Lower leg skin (tissue), 4 donors: Measurements from ENCODE around the gene NINJ2. TPM values are rescaled to one million over a fixed set of nuclear protein-coding genes. Genes with fewer than 3 reads are reported as not detected.

Experiments
- DNase-seq, 2 donors: peaks; one replicate each; pipeline ENCODE4 v3.0.0-alpha.2; 2019; ENCODE audit warnings: low spot score in 2 of 2
- H3K4me3 ChIP-seq: fragments of 200-600 bp; sonication (generic); 2 replicates; pipeline ENCODE4 v1.5.1; 2017; ENCODE audit warnings: mild to moderate bottlenecking, low read depth; ENCODE audit not compliant: poor library complexity, severe bottlenecking
- CTCF ChIP-seq, 3 donors: fragments of 450-650 bp; IDR thresholded peaks; one replicate each; pipeline ENCODE4 v1.5.1; 2016; ENCODE audit warnings: antibody characterized with exemption in 3 of 3, mild to moderate bottlenecking in 3 of 3, moderate library complexity in 2 of 3
- POLR2A ChIP-seq, 2 donors: fragments of 450-650 bp; IDR thresholded peaks; one replicate each; pipeline ENCODE4 v1.6.1; 2016 to 2017; ENCODE audit warnings: antibody characterized with exemption in 2 of 2, mild to moderate bottlenecking in 1 of 2, moderate library complexity in 1 of 2
- WGBS, 2 donors: methylation state at CpG; one replicate each; pipeline ENCODE4 v1.1.5; 2018; 5-methylcytosine and 5-hydroxymethylcytosine counted together
- intact Hi-C: fragments of 100-400 bp; cut with DNase I; formaldehyde crosslinking; loops from one replicate; pipeline ENCODE4 v1.15.0; 2023; ENCODE audit warnings: low total_unique reads
- total RNA-seq, 4 donors: library from RNA; depleted of rRNA; stranded (reverse); fragments of >200 nt; gene quantifications; one replicate each; pipeline ENCODE4 v1.1.0, GENCODE V29; 2016

The NINJ2 gene
- total RNA-seq, 4 donors from 2014 or later, result 4.5 to 30.8 (median 11.5) TPM

GRCh38 chr12:563250-563781 is 99.9 kb downstream of the NINJ2 start:
- intact Hi-C loops, result loop anchor here (10.0 kb wide), 2 partner anchors 391 to 1021 kb away; no protein-coding TSS in a partner anchor
- H3K4me3 ChIP-seq, result no peak overlapping the region
- no peak for DNase-seq
- TF ChIP-seq POLR2A (IDR thresholded peaks at IDR 0.05) (no peak), CTCF (IDR thresholded peaks at IDR 0.05) (no peak)
- 68 to 69% methylated on average over 8 of the region's 8 CpGs for WGBS, 2 donors

DNA sequence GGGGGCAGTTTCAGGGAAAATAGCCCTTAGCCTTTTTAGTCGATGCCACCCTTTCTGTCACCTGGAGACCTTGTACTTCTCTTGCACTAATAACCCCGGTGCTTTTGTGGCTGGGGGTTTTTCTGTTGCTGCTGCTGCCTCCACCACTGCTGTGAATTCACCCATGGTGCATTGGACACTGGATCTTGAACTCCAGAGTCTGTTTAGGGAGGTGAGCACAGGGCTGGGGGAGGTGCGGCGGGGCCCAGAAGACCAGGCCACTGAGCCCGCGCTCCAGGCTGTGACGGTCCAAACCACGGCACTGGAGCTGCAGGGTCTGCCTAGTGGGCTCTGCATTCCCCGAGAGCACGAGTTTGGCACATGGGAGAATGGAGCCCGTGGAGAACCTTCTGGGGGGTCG is 100.6 kb downstream of the NINJ2 start:
- WGBS, 2 donors, result 85 to 86% methylated on average over 10 to 12 of the region's 12 CpGs
- no peak for TF ChIP-seq POLR2A (IDR thresholded peaks at IDR 0.05)
- no peak for TF ChIP-seq CTCF (IDR thresholded peaks at IDR 0.05)
- intact Hi-C loops, result loop anchor here (10.0 kb wide), 2 partner anchors 392 to 1022 kb away; no protein-coding TSS in a partner anchor
- H3K4me3 ChIP-seq, result no peak overlapping the region
- DNase-seq, result no peak

GRCh38 chr12:561908-562593 is 101.2 kb downstream of the NINJ2 start:
- 52 to 62% methylated on average over 15 to 18 of the region's 19 CpGs for WGBS, 2 donors
- DNase-seq, result peak in 1 of 2 donors; percentile 75
- TF ChIP-seq POLR2A (IDR thresholded peaks at IDR 0.05) (no peak), CTCF (IDR thresholded peaks at IDR 0.05) (no peak)
- intact Hi-C loops, result loop anchor here (10.0 kb wide), 2 partner anchors 393 to 1023 kb away; no protein-coding TSS in a partner anchor
- no peak overlapping the region for H3K4me3 ChIP-seq

- 82 to 92% methylated on average over 7 to 14 of the region's 14 CpGs for WGBS, 2 donors
- H3K4me3 ChIP-seq, result no peak overlapping the region
- no peak for DNase-seq
- TF ChIP-seq POLR2A (IDR thresholded peaks at IDR 0.05) (no peak), CTCF (IDR thresholded peaks at IDR 0.05) (no peak)
- intact Hi-C loops, result loop anchor here (10.0 kb wide), 2 partner anchors 393 to 1023 kb away; no protein-coding TSS in a partner anchor
Measured at GRCh38 chr12:561391-561705, 101.9 kb downstream of the NINJ2 start.

DNA sequence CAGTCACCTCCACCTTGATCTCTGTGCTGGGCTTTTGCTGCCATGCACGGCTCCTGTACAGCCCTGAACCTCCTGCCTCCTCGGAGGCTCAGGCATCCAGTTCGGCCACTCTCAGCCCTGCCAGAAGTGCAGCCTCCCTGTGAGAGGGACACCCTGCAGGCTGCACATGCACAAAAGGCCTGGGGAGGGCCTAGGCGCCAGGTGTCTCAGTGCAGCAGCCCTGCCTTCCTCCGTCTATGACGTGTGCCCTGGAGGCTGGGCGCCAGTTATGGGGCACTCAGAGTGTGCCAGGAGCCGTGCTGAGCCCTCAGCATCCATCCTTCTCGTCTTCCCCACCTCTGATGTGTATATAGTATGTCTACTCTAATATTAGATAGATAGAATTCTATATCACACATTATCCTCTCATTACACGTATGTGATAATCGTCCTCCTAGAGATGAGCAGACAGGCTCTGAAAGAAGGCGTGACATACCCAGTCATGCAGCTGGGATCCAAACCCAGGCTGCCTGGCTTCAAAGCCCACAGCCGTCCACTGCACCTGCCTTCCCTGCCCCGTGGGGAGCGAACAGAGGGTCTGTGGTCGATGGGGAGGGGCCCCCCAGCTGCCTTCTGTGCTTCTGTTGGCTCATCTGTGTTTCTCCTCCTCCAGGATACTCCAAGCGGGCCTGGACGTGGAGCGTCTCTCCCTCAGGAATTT is 102.4 kb downstream of the NINJ2 start:
- DNase-seq, result no peak
- intact Hi-C loops, result loop anchor here (10.0 kb wide), 2 partner anchors 394 to 1024 kb away; no protein-coding TSS in a partner anchor
- 67 to 69% methylated on average over 17 to 19 of the region's 19 CpGs for WGBS, 2 donors
- no peak overlapping the region for H3K4me3 ChIP-seq
- TF ChIP-seq POLR2A (IDR thresholded peaks at IDR 0.05) (no peak), CTCF (IDR thresholded peaks at IDR 0.05) (no peak)
